Breast epithelium (tissue), 3 donors: Measurements from ENCODE around the gene CYSLTR1.

ENCODE experiments used
- CTCF ChIP-seq, 3 donors: fragments of 450-650 bp; IDR thresholded peaks; one replicate each; pipeline ENCODE4 v1.5.1; 2016 to 2017; ENCODE audit warnings: antibody characterized with exemption in 3 of 3, mild to moderate bottlenecking in 3 of 3, moderate library complexity in 3 of 3
- POLR2AphosphoS5 ChIP-seq, 3 donors: sonication (generic); formaldehyde crosslinking; IDR thresholded peaks; one replicate each; pipeline ENCODE4 v1.6.1; 2017; ENCODE audit warnings: antibody characterized with exemption in 3 of 3

GRCh38 chrX:78330068-78330467 is 2.7 kb upstream of the CYSLTR1 start:
- TF ChIP-seq CTCF (IDR thresholded peaks at IDR 0.05) (no peak), POLR2AphosphoS5 (IDR thresholded peaks at IDR 0.05) (no peak)
